Central memory CD4-positive, alpha-beta T cell (primary cell): Measurements from ENCODE around the gene SPINT2.

Experiments used
- DNase-seq: peaks from one replicate; pipeline ENCODE4 v3.0.0; 2022

SPINT2 gene

GRCh38 chr19:38268539-38268938 is 4.2 kb downstream of the SPINT2 start:
- no peak for DNase-seq

DNA sequence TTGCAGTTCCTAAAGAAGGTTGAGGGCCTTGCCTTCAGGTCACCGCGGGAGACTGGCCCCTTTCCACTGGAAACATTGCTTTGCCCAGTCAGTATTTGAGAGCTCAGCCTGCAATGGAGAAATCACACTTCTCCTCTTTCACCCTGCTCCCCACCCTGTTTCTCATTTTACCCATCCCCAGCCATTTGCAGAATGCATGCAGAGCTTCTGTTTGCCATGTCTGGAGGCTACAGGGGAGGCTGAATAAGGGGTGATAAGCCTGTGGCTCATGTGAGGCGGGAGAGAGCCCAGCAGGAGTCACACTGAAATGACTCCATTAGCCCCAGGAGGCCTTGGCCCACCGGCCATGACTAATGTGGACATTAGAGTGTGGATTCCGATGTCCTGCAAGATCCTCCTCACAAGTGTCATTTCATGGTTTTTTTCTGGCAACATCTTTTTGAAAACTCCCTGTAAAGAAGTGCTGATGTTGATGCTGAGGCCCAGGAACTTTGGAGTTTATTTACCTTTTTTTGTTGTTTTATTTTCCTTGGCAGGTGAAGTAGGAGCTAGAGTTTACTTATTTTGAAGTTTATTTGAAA is 6.3 kb downstream of the SPINT2 start:
- DNase-seq = no peak

- no peak for DNase-seq
Observed at GRCh38 chr19:38273499-38273898, 9.1 kb downstream of the SPINT2 start.

GRCh38 chr19:38274739-38275138 is 10.4 kb downstream of the SPINT2 start:
- no peak for DNase-seq

- DNase-seq = no peak
Observed at GRCh38 chr19:38276942-38277517, 12.7 kb downstream of the SPINT2 start.

DNA sequence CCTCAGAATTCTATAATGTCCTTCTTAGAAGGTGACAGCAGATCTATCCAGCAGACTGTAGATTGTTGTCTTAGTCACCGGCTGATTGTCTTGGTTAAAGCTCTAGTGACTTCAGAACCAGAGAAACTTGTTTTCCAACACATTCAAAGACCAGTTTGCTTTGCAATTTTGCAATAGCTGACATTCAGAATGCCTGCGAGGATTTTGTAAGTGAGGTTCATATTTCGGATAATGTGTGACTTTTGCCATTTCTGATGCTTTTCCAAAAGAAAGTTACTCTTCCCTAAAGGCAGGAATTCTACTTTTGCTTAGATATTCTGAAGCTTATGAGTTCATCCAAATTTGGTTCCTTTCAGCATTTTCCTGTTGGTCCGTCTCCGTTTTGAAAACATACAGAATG is 13.2 kb downstream of the SPINT2 start:
- no peak for DNase-seq

DNA sequence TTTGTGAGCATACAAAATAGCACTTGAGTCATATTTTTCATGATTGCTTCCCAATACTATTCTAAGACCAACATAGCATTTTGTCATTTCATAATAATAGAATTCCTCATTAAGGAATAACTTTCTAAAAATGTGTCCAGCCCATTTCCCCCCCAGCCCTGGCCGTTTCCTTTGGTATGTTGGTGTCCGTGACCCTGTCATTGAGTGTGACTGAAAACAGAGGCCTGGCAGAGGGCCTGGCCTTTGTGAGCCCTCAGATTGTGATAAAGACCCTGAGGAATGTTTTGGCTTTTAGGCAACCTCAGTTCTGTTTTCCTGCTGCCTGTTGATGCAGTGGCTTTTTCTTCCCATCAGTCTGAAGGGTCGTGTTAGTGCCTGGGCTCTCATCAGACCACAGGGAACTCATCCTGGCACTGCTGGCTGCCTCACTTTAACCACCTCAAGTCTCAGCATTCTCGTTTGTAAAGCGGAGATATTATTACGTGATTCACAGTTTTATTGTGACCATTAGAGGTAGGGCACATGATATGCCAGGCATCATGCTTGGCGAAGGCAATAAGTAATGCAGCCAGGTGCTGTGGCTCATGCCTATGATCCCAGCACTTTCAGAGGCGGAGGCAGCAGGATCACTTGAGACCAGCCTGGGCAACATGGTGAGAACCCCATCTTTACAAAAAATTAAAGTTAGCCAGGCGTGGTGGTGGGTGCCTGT is 13.8 kb downstream of the SPINT2 start:
- no peak for DNase-seq

DNA sequence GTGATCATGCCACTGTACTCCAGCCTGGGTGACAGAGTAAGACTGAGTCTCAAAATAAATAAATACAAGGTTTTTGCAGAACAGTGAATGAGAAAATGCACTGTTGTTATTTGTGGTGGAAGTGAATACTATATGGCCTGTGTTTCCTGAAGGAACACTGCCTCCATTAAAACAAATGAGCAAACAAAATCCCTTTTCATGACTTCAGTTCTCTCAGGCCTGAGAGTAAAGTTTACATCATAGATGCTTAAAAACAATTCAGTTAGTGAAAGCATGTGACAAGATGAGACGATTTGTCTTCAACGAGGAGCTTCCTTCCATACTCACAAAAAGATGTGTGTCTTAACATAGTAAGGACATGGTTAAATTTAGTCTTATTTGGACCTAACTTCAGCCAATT is 14.4 kb downstream of the SPINT2 start:
- no peak for DNase-seq

DNA sequence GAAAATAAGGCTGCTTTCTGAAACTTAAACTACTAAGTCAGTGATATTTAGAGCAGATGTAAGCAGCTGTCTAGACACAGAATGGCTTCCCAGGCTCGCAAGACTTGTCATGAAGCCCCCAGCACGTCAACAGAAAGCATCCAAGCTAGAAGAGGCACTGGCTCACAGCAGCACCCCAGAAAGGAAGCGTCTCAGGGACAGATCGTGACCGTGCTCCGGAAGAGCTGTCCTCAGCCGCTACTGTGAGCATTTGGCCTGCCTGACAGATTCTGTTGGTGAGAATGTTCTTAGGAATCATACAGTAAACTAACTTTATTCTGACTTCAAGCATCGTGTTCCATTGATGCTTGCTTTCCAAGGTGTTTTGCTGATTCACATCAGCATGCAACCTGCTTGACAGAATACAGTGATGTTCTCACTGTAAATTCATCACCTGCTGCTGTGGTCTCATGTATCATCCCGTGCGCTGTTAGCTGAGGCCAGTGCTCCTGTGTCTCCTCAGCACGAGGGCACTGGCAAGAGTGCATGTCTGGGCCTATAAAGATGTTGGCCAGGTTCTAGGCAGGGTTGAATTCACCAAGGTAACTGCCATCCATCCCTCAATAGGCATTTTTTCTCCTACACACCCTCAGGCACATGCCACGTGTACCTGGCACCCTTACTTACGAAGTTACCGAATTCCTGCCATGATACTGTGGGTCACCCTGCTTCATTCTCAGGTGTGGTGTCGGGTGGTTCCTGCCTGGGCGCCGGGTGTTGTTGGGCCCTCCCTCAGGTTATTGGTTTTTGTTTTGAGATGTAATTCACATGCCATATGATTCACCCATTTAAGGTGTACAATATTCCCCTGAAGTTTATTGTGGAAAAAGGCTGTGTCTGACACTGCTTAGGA is 15.9 kb downstream of the SPINT2 start:
- no peak for DNase-seq

- no peak for DNase-seq
Observed at GRCh38 chr19:38281811-38282566, 17.6 kb downstream of the SPINT2 start.

- no peak for DNase-seq
Observed at GRCh38 chr19:38283271-38283670, 18.9 kb downstream of the SPINT2 start.

DNA sequence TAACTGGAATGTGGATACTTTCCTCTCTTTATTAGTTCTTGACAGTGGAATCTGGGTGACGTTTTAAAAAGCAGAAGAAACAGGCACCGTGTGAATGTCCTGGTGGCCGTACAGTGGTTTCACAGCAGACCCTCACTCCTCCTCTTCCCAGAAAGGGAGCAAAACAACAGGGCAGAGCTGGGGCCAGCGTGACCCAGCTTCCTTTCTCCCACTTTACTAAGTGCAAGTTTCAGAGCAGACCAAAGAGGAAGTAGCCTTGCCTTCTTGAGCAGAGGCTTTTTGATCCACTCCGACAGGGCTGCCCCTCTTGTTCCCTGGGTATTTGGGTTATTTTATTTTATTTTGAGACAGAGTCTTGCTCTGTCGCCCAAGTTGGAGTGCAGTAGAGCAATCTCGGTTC is 20.0 kb downstream of the SPINT2 start:
- no peak for DNase-seq

- DNase-seq = no peak
Observed at GRCh38 chr19:38285567-38285966, 21.2 kb downstream of the SPINT2 start.

GRCh38 chr19:38287604-38288003 is 23.2 kb downstream of the SPINT2 start:
- no peak for DNase-seq

- no peak for DNase-seq
Observed at GRCh38 chr19:38288123-38288855, 23.9 kb downstream of the SPINT2 start.

DNA sequence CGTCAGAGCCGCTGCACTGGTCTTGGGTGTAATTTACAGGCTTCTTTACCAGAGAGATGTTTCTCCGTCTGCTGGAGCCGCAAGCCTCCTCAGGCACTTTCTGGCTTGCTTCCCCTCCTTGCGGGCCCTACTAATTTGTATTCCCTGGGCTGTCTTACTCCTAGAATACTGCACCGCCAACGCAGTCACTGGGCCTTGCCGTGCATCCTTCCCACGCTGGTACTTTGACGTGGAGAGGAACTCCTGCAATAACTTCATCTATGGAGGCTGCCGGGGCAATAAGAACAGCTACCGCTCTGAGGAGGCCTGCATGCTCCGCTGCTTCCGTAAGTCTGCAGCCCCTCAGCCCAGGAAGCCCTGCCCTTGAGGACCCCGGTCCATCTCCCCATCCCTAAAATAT is 25.6 kb downstream of the SPINT2 start:
- no peak for DNase-seq

- no peak for DNase-seq
Observed at GRCh38 chr19:38290631-38291147, 26.3 kb downstream of the SPINT2 start.

DNA sequence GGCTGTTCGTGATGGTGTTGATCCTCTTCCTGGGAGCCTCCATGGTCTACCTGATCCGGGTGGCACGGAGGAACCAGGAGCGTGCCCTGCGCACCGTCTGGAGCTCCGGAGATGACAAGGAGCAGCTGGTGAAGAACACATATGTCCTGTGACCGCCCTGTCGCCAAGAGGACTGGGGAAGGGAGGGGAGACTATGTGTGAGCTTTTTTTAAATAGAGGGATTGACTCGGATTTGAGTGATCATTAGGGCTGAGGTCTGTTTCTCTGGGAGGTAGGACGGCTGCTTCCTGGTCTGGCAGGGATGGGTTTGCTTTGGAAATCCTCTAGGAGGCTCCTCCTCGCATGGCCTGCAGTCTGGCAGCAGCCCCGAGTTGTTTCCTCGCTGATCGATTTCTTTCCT is 27.5 kb downstream of the SPINT2 start:
- no peak for DNase-seq

GRCh38 chr19:38293281-38293680 is 28.9 kb downstream of the SPINT2 start:
- no peak for DNase-seq

DNA sequence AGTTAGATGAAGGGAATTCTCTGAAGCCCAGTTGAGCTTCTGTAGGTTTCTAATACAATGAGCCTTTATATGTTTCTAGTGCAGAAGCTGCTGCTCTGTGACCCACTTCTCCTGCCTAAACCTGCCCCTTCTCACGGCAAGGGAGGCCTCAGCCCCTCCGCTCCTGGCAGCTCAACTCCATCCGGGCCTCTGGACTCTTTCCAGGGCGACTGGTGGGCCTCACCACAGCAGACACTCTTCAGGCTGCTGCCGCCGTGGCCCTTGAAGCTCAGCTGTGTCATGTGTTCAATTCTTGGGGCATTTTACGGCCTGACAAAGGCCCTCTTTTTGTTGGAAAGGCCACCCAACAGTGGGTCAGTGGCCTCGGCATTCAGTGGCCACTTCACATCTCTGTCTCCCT is 29.7 kb downstream of the SPINT2 start:
- no peak for DNase-seq

DNA sequence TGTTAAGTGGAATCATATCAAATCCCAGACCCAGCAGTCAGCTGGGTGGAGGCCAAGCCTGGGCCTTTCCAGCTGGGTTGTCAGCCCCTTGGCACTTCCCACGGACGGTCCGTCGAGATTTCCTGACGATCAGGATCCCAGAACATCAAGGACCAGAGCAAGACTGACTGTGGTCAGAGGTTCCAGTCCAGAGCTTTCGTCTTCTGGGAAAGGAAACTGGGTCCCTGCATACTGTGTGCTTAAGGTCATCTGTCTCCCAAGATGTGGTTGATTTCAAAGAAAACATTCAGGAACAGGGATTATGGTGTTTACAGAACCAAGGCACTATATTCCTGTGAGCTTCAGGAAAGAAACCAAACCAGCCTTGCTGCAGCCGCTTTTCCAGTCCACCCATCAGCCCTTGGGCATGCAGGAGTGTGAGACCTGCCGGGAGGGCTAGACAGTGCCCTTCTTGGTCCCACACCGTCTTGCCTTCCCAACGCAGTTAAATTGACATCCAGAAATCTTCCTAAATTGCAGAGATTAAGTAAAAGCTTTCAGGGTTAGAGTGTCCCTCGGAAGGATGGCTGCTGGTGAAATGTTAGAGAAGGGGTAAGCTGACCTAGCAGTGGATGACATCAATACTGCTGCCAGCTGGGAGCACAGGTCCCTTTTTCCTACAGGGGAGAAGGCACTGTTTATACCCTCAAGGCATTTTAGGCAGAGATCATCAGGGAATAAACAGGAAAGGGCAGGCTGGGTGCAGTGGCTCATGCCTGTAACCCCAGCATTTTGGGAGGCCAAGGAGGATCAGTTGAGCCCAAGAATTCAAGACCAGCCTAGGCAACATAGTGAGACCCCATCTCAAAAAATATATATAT is 34.7 kb downstream of the SPINT2 start:
- DNase-seq = no peak
